ENCODE data around the gene PM20D2.

DNA sequence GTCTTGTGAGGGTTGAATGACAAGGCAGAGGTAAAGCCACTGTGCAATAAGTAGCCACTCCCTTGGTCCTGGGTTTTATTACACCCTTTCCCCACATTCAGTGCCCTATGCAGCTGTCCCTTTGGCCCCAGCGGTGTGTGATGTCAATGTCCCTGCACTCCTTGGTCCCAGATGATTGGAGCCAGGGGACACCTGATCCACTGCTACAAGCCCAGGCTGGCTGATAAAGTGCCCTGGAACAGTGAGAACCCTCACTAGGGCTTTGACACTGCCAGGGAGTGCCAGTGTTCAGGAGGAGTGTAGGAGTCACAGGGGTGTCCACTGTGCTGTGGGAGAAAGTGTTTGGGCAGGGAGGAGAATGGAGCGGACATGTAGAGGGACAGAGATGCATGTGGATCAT, 40.9 kb downstream of the PM20D2 start:
- TF ChIP-seq, protein P1, sequence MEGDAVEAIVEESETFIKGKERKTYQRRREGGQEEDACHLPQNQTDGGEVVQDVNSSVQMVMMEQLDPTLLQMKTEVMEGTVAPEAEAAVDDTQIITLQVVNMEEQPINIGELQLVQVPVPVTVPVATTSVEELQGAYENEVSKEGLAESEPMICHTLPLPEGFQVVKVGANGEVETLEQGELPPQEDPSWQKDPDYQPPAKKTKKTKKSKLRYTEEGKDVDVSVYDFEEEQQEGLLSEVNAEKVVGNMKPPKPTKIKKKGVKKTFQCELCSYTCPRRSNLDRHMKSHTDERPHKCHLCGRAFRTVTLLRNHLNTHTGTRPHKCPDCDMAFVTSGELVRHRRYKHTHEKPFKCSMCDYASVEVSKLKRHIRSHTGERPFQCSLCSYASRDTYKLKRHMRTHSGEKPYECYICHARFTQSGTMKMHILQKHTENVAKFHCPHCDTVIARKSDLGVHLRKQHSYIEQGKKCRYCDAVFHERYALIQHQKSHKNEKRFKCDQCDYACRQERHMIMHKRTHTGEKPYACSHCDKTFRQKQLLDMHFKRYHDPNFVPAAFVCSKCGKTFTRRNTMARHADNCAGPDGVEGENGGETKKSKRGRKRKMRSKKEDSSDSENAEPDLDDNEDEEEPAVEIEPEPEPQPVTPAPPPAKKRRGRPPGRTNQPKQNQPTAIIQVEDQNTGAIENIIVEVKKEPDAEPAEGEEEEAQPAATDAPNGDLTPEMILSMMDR (IDR thresholded peaks at IDR 0.05; ENCODE audit: low read depth, low read length), result no peak
- TF ChIP-seq EZH2phosphoT487 (IDR thresholded peaks at IDR 0.05; ENCODE audit: low read depth), result no peak
